ENCODE data around the gene VPS51.

Gene VPS51

DNA sequence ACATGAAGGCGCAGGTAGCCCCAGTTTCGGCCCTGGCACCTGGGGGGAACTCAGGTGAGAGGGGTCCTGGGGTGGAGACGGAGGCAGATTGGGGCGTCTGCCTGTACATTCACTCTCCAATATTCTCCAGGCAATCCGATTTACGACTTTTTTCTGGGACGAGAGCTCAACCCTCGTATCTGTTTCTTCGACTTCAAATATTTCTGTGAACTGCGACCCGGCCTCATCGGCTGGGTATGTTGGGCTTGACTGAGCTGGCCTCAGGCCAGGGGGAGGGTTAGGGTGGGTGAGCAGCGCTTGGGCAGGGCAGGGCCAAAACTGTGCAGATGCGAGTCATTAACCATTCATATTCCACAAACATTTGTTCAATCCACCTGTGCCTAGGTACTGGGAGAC lies 17.3 kb downstream of the VPS51 start:
- Histone ChIP-seq H3K27ac (peak overlapping the region; percentile 69), H3K4me2 (ENCODE audit: low read length) (peak overlapping the region; percentile 84), H3K36me3 (ENCODE audit: control insufficient read depth, insufficient read depth, low read length) (no peaks in the 10 kb centered on the region), H2AFZ (peak overlapping the region; percentile 70), H3K79me2 (peaks cover 2% of the 10 kb centered on the region), H3K9me3 (ENCODE audit: control insufficient read depth, low read length) (no peaks in the 10 kb centered on the region), H3K4me3 (ENCODE audit: low read depth, low read length) (peak overlapping the region; percentile 68), H3K9ac (no peak overlapping the region), H3K4me1 (peaks cover 5% of the 10 kb centered on the region), H3K27me3 (ENCODE audit: control insufficient read depth, insufficient read depth, low read length) (no peaks in the 10 kb centered on the region)
- TF ChIP-seq CTCF (IDR thresholded peaks at IDR 0.05): no peak

DNA sequence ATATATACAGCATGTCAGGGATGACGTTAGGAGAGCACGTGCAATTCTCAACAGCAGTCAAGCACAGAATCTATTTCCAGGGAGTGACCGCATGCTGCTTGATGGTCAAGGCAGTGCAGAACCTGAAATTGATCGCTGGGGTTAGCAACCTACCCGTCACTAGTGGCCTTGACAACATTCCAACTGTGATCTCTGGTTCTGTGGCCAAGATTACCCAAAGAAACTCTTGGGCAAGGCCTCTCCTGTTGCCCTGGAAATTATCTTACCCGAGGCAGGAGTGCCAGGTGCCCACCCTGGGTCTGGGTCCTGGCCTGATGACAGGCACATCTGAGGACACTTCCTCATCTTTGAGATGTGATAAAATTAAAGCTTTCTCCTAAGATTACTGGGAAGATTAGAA lies 17.8 kb downstream of the VPS51 start:
- peaks cover 2% of the 10 kb centered on the region for H3K79me2 ChIP-seq
- peaks cover 5% of the 10 kb centered on the region for H3K4me1 ChIP-seq
- no peaks in the 10 kb centered on the region for H3K9me3 ChIP-seq (ENCODE audit: control insufficient read depth, low read length)
- H3K4me3 ChIP-seq (ENCODE audit: low read depth, low read length): no peak overlapping the region
- no peak overlapping the region for H2AFZ ChIP-seq
- TF ChIP-seq CTCF (IDR thresholded peaks at IDR 0.05): no peak
- H3K4me2 ChIP-seq (ENCODE audit: low read length): peak overlapping the region; percentile 84
- H3K36me3 ChIP-seq (ENCODE audit: control insufficient read depth, insufficient read depth, low read length): no peaks in the 10 kb centered on the region
- H3K27ac ChIP-seq: no peak overlapping the region
- no peak overlapping the region for H3K9ac ChIP-seq
- no peaks in the 10 kb centered on the region for H3K27me3 ChIP-seq (ENCODE audit: control insufficient read depth, insufficient read depth, low read length)

DNA sequence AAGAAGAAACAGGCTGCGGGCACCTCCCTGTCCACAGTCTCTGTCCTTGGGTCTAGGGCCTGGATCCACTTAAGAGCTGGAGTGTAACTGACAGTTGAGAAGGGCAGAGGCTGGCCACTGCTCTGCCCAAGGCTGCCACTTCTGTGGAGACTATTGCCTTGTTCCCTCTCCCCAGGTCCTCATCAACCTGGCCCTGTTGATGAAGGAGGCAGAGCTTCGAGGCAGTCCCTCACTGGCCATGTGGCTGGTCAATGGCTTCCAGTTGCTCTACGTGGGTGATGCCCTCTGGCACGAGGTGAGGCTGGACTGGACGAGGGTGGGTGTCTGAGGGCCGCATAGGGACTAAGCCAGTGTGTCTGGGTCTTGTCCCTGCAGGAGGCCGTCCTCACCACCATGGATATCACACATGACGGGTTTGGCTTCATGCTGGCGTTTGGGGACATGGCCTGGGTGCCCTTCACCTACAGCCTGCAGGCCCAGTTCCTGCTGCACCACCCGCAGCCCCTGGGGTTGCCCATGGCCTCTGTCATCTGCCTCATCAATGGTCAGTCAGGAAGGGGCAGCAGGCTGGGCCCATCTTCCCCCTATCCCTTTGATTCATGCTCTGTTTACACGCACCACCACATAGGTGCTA lies 18.6 kb downstream of the VPS51 start:
- no peak overlapping the region for H3K4me3 ChIP-seq (ENCODE audit: low read depth, low read length)
- H3K4me2 ChIP-seq (ENCODE audit: low read length): no peak overlapping the region
- no peaks in the 10 kb centered on the region for H3K36me3 ChIP-seq (ENCODE audit: control insufficient read depth, insufficient read depth, low read length)
- no peak for TF ChIP-seq CTCF (IDR thresholded peaks at IDR 0.05)
- no peak overlapping the region for H3K9ac ChIP-seq
- H3K79me2 ChIP-seq: peaks cover 2% of the 10 kb centered on the region
- H3K4me1 ChIP-seq: peaks cover 5% of the 10 kb centered on the region
- no peaks in the 10 kb centered on the region for H3K27me3 ChIP-seq (ENCODE audit: control insufficient read depth, insufficient read depth, low read length)
- no peaks in the 10 kb centered on the region for H3K9me3 ChIP-seq (ENCODE audit: control insufficient read depth, low read length)
- H2AFZ ChIP-seq: no peak overlapping the region
- no peak overlapping the region for H3K27ac ChIP-seq

- Histone ChIP-seq H3K4me2 (ENCODE audit: low read length) (peak overlapping the region; percentile 79), H3K4me1 (peaks cover 5% of the 10 kb centered on the region), H3K27me3 (ENCODE audit: control insufficient read depth, insufficient read depth, low read length) (no peaks in the 10 kb centered on the region), H2AFZ (no peak overlapping the region), H3K4me3 (ENCODE audit: low read depth, low read length) (no peak overlapping the region), H3K36me3 (ENCODE audit: control insufficient read depth, insufficient read depth, low read length) (no peaks in the 10 kb centered on the region), H3K79me2 (peaks cover 2% of the 10 kb centered on the region), H3K9ac (no peak overlapping the region), H3K9me3 (ENCODE audit: control insufficient read depth, low read length) (no peaks in the 10 kb centered on the region), H3K27ac (no peak overlapping the region)
- TF ChIP-seq CTCF (IDR thresholded peaks at IDR 0.05): no peak
Measured at GRCh38 chr11:65115361-65116082, 19.5 kb downstream of the VPS51 start.
